Stimulated activated CD4-positive, alpha-beta T cell treated with anti-CD3 and anti-CD28 coated beads, Interleukin-4, amount 100 ng/mL, for 1 hour (primary cell): Measurements from ENCODE around the gene REPS2.

Experiments
- DNase-seq: peaks from one replicate; pipeline ENCODE4 v3.0.0-alpha.2; 2020

REPS2 gene

GRCh38 chrX:17098516-17099247 is 152.2 kb downstream of the REPS2 start:
- no peak for DNase-seq

- no peak for DNase-seq
Measured at GRCh38 chrX:17104433-17104832, 158.0 kb downstream of the REPS2 start.

- DNase-seq, result no peak
Measured at GRCh38 chrX:17120816-17121215, 174.4 kb downstream of the REPS2 start.

- no peak for DNase-seq
Measured at GRCh38 chrX:17154001-17154400, 207.5 kb downstream of the REPS2 start.

GRCh38 chrX:17160975-17161374 is 214.5 kb downstream of the REPS2 start:
- DNase-seq, result no peak

- DNase-seq, result no peak
Measured at GRCh38 chrX:17161991-17162390, 215.5 kb downstream of the REPS2 start.

GRCh38 chrX:17164079-17164478 is 217.6 kb downstream of the REPS2 start:
- no peak for DNase-seq

- no peak for DNase-seq
Measured at GRCh38 chrX:17164941-17165340, 218.5 kb downstream of the REPS2 start.

- DNase-seq, result no peak
Measured at GRCh38 chrX:17167915-17168314, 221.5 kb downstream of the REPS2 start.

- no peak for DNase-seq
Measured at GRCh38 chrX:17170973-17171372, 224.5 kb downstream of the REPS2 start.

- DNase-seq, result no peak
Measured at GRCh38 chrX:17174671-17175070, 228.2 kb downstream of the REPS2 start.

GRCh38 chrX:17182317-17182716 is 235.9 kb downstream of the REPS2 start:
- DNase-seq, result no peak

- no peak for DNase-seq
Measured at GRCh38 chrX:17183566-17183965, 237.1 kb downstream of the REPS2 start.

GRCh38 chrX:17185431-17185830 is 239.0 kb downstream of the REPS2 start:
- DNase-seq, result no peak

- DNase-seq, result no peak
Measured at GRCh38 chrX:17187136-17187756, 240.8 kb downstream of the REPS2 start.

GRCh38 chrX:17192106-17192505 is 245.6 kb downstream of the REPS2 start:
- no peak for DNase-seq
